ENCODE data around the gene DPP7. TPM values are rescaled to one million over a fixed set of nuclear protein-coding genes. Genes with fewer than 3 reads are reported as not detected.
A peak's percentile ranks its signal among the peaks of the same experiment; 100 is the strongest.

Gene DPP7
- total RNA-seq, 1 donor from 2014 or later, result 66.6 TPM

GRCh38 chr9:137082222-137082924 lies 32.2 kb downstream of the DPP7 start:
- Histone ChIP-seq H3K36me3 (ENCODE audit: control insufficient read depth, insufficient read depth, low read length) (peaks cover 6% of the 10 kb centered on the region), H3K27me3 (ENCODE audit: control insufficient read depth, insufficient read depth, low read length) (no peaks in the 10 kb centered on the region), H3K4me3 (ENCODE audit: low read depth, low read length) (no peak overlapping the region)
- no peak for DNase-seq (ENCODE audit: low read depth)
- FAIRE-seq, result no peak
- TF ChIP-seq, protein P1, sequence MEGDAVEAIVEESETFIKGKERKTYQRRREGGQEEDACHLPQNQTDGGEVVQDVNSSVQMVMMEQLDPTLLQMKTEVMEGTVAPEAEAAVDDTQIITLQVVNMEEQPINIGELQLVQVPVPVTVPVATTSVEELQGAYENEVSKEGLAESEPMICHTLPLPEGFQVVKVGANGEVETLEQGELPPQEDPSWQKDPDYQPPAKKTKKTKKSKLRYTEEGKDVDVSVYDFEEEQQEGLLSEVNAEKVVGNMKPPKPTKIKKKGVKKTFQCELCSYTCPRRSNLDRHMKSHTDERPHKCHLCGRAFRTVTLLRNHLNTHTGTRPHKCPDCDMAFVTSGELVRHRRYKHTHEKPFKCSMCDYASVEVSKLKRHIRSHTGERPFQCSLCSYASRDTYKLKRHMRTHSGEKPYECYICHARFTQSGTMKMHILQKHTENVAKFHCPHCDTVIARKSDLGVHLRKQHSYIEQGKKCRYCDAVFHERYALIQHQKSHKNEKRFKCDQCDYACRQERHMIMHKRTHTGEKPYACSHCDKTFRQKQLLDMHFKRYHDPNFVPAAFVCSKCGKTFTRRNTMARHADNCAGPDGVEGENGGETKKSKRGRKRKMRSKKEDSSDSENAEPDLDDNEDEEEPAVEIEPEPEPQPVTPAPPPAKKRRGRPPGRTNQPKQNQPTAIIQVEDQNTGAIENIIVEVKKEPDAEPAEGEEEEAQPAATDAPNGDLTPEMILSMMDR (IDR thresholded peaks at IDR 0.05; ENCODE audit: insufficient read depth, low read length, severe bottlenecking), result no peak

DNA sequence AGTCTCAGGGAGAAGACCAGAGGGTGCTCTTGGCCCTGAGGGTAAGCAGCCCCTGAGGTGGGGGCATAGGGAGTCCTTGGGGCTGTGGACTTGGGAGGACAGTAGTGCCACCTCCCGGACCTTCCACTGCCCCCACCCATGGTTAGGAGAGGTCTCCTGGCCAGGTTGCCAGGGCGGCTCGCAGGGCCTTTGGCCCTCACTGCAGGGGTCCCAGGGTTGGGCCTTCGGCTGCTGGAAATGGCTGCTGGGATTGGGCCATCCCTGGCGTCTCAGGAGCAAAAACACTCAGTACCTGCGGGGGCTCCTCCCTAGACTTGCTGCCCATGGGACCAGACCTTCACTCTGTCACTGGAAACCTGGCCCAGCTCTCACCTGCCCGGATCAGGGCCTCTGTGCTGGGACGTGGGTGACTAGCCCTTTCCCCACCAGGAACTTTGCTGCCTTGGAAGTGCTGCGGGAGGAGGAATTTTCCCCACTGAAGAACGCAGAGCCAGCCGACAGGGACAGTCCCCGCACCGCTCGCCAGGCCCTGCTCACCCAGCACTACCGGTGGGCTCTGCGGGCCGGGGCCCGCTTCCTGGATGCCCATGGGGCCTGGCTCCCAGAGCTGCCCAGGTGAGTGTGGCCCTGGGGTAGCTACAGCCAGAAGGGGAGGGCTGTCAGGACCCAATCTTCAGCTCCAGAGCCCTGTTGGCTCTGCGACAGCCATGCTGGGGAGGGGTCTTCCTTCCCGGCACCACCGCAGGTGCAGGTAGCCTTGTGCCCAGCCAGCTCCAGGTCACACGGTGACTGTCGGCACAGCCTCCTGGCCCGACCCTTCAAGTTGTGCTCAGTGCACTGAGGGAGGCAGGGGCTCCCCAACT lies 34.0 kb downstream of the DPP7 start:
- Histone ChIP-seq H3K27me3 (ENCODE audit: control insufficient read depth, insufficient read depth, low read length) (no peaks in the 10 kb centered on the region), H3K4me3 (ENCODE audit: low read depth, low read length) (no peak overlapping the region), H3K36me3 (ENCODE audit: control insufficient read depth, insufficient read depth, low read length) (peaks cover 6% of the 10 kb centered on the region)
- DNase-seq (ENCODE audit: low read depth), result no peak
- TF ChIP-seq, protein P1 (IDR thresholded peaks at IDR 0.05; ENCODE audit: insufficient read depth, low read length, severe bottlenecking), result no peak
- no peak for FAIRE-seq

DNA sequence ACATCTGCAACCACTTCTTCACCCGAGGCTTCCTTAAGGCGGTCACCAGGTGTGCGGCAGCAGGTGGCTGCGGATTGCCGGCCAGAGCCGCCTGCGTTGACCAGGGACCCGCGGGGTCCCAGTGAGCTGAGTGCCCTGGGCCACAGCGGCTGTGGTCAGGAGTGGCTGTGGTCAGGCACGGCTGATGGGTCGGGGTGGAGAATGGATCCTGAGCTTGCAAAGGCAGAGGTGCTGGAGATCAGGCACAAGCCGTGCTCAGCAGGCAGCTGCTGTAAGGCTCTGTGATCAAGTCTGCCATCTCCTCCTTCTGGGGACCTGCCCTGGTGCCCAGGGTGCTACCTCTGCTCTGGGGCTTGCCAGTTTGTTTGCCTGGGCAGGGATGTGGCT lies 35.1 kb downstream of the DPP7 start:
- TF ChIP-seq, protein P1 (IDR thresholded peaks at IDR 0.05; ENCODE audit: insufficient read depth, low read length, severe bottlenecking), result no peak
- FAIRE-seq (peak; percentile 23), DNase-seq (ENCODE audit: low read depth) (no peak)
- Histone ChIP-seq H3K27me3 (ENCODE audit: control insufficient read depth, insufficient read depth, low read length) (no peaks in the 10 kb centered on the region), H3K36me3 (ENCODE audit: control insufficient read depth, insufficient read depth, low read length) (peaks cover 6% of the 10 kb centered on the region), H3K4me3 (ENCODE audit: low read depth, low read length) (no peak overlapping the region)

DNA sequence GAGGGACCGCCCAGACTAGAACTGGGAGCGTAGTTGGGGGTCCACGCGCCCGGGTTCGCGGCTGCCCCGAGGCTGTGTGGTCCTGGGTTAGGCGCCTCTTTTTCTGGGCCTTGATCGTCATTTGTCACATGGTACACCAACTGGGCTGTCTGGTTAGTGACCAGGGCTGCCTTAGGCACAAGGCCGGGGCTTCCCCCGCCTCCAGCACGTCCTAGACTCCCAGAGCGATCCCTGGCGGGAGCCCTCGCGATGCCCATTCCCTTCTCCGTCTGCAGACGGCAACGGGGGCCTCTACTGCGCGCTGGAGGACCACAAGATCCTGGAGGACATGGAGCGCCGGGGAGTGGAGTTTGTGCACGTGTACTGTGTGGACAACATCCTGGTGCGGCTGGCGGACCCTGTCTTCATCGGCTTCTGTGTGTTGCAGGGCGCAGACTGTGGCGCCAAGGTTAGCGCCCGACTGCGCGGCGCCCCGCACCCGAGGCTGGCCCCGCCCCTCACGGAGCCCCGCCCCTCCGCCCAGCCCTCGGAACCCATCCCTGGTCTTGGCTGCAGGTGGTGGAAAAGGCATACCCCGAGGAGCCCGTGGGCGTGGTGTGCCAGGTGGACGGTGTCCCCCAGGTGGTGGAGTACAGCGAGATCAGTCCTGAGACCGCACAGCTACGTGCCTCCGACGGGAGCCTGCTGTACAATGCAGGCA lies 35.7 kb downstream of the DPP7 start:
- FAIRE-seq, result no peak
- H3K36me3 ChIP-seq (ENCODE audit: control insufficient read depth, insufficient read depth, low read length), result peaks cover 6% of the 10 kb centered on the region
- no peaks in the 10 kb centered on the region for H3K27me3 ChIP-seq (ENCODE audit: control insufficient read depth, insufficient read depth, low read length)
- no peak overlapping the region for H3K4me3 ChIP-seq (ENCODE audit: low read depth, low read length)
- no peak for DNase-seq (ENCODE audit: low read depth)
- TF ChIP-seq, protein P1 (IDR thresholded peaks at IDR 0.05; ENCODE audit: insufficient read depth, low read length, severe bottlenecking), result no peak

DNA sequence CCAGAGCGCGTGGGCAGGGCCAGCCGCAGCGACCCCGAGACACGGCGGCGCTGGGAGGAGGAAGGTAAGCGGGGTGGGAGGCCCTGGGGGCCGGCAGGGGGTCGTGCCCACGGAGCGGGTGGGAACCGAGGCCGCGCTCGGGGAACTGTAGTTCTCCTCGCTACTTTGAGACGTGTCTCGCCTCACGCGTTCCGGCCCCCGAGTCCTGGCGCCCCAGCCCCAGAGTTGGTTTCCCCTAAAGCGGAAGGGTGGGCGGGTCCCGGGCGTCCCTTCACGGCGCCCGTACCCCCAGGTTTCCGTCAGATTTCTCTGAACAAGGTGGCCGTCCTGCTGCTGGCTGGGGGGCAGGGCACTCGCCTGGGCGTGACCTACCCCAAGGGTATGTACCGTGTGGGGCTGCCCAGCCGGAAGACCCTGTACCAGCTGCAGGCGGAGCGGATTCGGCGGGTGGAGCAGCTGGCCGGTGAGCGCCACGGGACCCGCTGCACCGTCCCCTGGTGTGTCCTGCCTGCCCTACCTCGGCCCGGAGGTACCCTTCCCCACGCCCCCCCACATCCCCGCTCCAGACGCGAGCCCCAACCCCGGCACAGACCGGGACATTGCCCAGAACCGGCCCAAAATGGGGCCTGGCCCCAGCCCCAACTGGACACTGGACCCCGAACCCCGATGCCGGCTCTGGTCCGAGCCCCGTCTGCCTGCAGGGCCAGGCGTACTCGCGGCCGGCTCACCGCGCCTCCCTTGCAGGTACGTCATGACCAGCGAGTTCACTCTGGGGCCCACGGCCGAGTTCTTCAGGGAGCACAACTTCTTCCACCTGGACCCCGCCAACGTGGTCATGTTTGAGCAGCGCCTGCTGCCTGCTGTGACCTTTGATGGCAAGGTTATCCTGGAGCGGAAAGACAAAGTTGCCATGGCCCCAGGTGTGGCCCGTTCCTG lies 36.5 kb downstream of the DPP7 start:
- Histone ChIP-seq H3K36me3 (ENCODE audit: control insufficient read depth, insufficient read depth, low read length) (peaks cover 5% of the 10 kb centered on the region), H3K4me3 (ENCODE audit: low read depth, low read length) (peak overlapping the region; percentile 56), H3K27me3 (ENCODE audit: control insufficient read depth, insufficient read depth, low read length) (no peaks in the 10 kb centered on the region)
- no peak for FAIRE-seq
- TF ChIP-seq, protein P1 (IDR thresholded peaks at IDR 0.05; ENCODE audit: insufficient read depth, low read length, severe bottlenecking), result no peak
- no peak for DNase-seq (ENCODE audit: low read depth)

Measured in bronchial epithelial cell (primary cell).